Gastroesophageal sphincter (tissue), 4 donors: ENCODE data around the gene UNK. TPM values are rescaled to one million over a fixed set of nuclear protein-coding genes. Genes with fewer than 3 reads are reported as not detected.

Experiments
- ATAC-seq: fragments of 150-250 bp; one replicate; pipeline ENCODE4 v1.9.1; 2016; ENCODE audit warnings: mild to moderate bottlenecking, moderate library complexity
- H3K27ac ChIP-seq, 4 donors: fragments of 200-600 bp; sonication (generic) in 3 of 4; 1 replicate in 3 of 4; 2 replicates in 1 of 4; pipeline ENCODE4 v1.5.1; 2016 to 2019
- H3K27me3 ChIP-seq: fragments of 200-600 bp; sonication (generic); one replicate; pipeline ENCODE4 v1.5.1; 2019
- H3K36me3 ChIP-seq, 2 donors: fragments of 200-600 bp; sonication (generic); one replicate each; pipeline ENCODE4 v1.5.1; 2019; ENCODE audit warnings: control low read depth in 1 of 2
- H3K4me1 ChIP-seq, 3 donors: fragments of 200-600 bp; sonication (generic); 1 replicate in 2 of 3; 2 replicates in 1 of 3; pipeline ENCODE4 v1.5.1; 2016 to 2019; ENCODE audit warnings: control low read depth in 2 of 3
- H3K4me3 ChIP-seq, 2 donors: fragments of 200-600 bp; sonication (generic); one replicate each; pipeline ENCODE4 v1.5.1; 2019; ENCODE audit warnings: mild to moderate bottlenecking in 1 of 2, moderate library complexity in 1 of 2
- H3K9me3 ChIP-seq, 3 donors: fragments of 200-600 bp; sonication (generic); one replicate each; pipeline ENCODE4 v1.5.1; 2017 to 2019; ENCODE audit warnings: control low read depth in 2 of 3
- CTCF ChIP-seq, 4 experiments: fragments of 200-600 bp in 2 of 4; fragments of 450-650 bp in 2 of 4; sonication (generic) in 1 of 4; IDR thresholded peaks; one replicate each; pipeline ENCODE4 v1.5.1; 2017 to 2019; ENCODE audit warnings: antibody characterized with exemption in 4 of 4, mild to moderate bottlenecking in 2 of 4, moderate library complexity in 2 of 4
- EP300 ChIP-seq: sonication (generic); formaldehyde crosslinking; IDR thresholded peaks from one replicate; pipeline ENCODE4 v1.6.1; 2017; ENCODE audit warnings: antibody characterized with exemption, mild to moderate bottlenecking
- POLR2A ChIP-seq, 2 donors: fragments of 450-650 bp; IDR thresholded peaks; one replicate each; pipeline ENCODE4 v1.6.1; 2017; ENCODE audit warnings: antibody characterized with exemption in 2 of 2, mild to moderate bottlenecking in 2 of 2, moderate library complexity in 1 of 2
- POLR2AphosphoS5 ChIP-seq: sonication (generic); formaldehyde crosslinking; IDR thresholded peaks from one replicate; pipeline ENCODE4 v1.6.1; 2017; ENCODE audit warnings: antibody characterized with exemption
- WGBS, 2 donors: methylation state at CpG; one replicate each; pipeline ENCODE4 v1.1.5; 2018; ENCODE audit warnings: low coverage in 1 of 2; 5-methylcytosine and 5-hydroxymethylcytosine counted together
- total RNA-seq, 4 donors: library from RNA; depleted of rRNA; stranded (reverse); fragments of >200 nt; gene quantifications; one replicate each; pipeline ENCODE4 v1.1.0, GENCODE V29; 2016

Gene UNK
- total RNA-seq, 4 donors from 2014 or later, result 9.8 to 41.6 (median 21.0) TPM

GRCh38 chr17:75743625-75744206, 40.9 kb upstream of the UNK start:
- TF ChIP-seq POLR2A (IDR thresholded peaks at IDR 0.05), result no peak
- no peak for TF ChIP-seq POLR2AphosphoS5
- TF ChIP-seq EP300, result no peak
- TF ChIP-seq CTCF (IDR thresholded peaks at IDR 0.05), result no peak
- no peaks in the 10 kb centered on the region for H3K9me3 ChIP-seq
- H3K4me3 ChIP-seq, result no peak overlapping the region
- peaks cover 0 to 11% (median 0%) of the 10 kb centered on the region in 3 donors for H3K4me1 ChIP-seq
- no CpG with 5 or more reads among the region's 25 CpGs for WGBS, 2 donors
- H3K36me3 ChIP-seq, result peaks cover 0 to 49% of the 10 kb centered on the region in 2 donors
- ATAC-seq, result no peak
- H3K27ac ChIP-seq, result no peak overlapping the region
- no peaks in the 10 kb centered on the region for H3K27me3 ChIP-seq

DNA sequence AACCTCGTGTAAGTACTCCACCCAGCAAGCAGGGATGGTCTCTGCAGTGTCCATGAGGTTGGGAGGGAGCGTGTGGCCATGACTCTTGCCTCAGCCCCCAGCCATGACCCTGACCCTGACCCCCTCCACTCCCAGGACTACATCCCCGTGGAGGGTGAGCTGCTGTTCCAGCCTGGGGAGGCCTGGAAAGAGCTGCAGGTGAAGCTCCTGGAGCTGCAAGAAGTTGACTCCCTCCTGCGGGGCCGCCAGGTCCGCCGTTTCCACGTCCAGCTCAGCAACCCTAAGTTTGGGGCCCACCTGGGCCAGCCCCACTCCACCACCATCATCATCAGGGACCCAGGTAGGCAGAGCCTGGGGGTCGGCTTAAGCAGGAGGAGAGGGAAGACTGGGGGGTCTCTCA, 35.9 kb upstream of the UNK start:
- no CpG with 5 or more reads among the region's 9 CpGs for WGBS, 2 donors

GRCh38 chr17:75749545-75750389, 34.8 kb upstream of the UNK start:
- H3K4me3 ChIP-seq, result peak overlapping the region in 1 of 2 donors; percentile 0
- H3K27me3 ChIP-seq, result no peaks in the 10 kb centered on the region
- ATAC-seq, result peak; percentile 70
- H3K9me3 ChIP-seq, result no peaks in the 10 kb centered on the region
- TF ChIP-seq CTCF (IDR thresholded peaks at IDR 0.05) (peak in 3 of 4 experiments; percentile 92 to 95 (median 92)), EP300 (no peak)
- H3K27ac ChIP-seq, result peak overlapping the region in 2 of 4 donors; percentile 13 to 16
- peaks cover 0 to 51% of the 10 kb centered on the region in 2 donors for H3K36me3 ChIP-seq
- 47% methylated on average over 7 of the region's 20 CpGs; no CpG with 5 or more reads in 1 of the 2 donors for WGBS, 2 donors
- peaks cover 0 to 41% (median 10%) of the 10 kb centered on the region in 3 donors for H3K4me1 ChIP-seq

More for the DNA sequence above, 35.9 kb upstream of the UNK start:
- Histone ChIP-seq H3K9me3 (no peaks in the 10 kb centered on the region), H3K27ac (no peak overlapping the region), H3K27me3 (no peaks in the 10 kb centered on the region), H3K36me3 (peaks cover 0 to 48% of the 10 kb centered on the region in 2 donors), H3K4me3 (no peak overlapping the region), H3K4me1 (peaks cover 0 to 30% (median 0%) of the 10 kb centered on the region in 3 donors)
- TF ChIP-seq POLR2AphosphoS5 (no peak), EP300 (no peak), CTCF (IDR thresholded peaks at IDR 0.05) (no peak), POLR2A (IDR thresholded peaks at IDR 0.05) (no peak)
- no peak for ATAC-seq

GRCh38 chr17:75750661-75751423, 33.8 kb upstream of the UNK start:
- Histone ChIP-seq H3K36me3 (peaks cover 0 to 62% of the 10 kb centered on the region in 2 donors), H3K27me3 (no peaks in the 10 kb centered on the region), H3K9me3 (no peaks in the 10 kb centered on the region), H3K4me3 (no peak overlapping the region), H3K27ac (peak overlapping the region in 1 of 4 donors; percentile 13), H3K4me1 (peaks cover 0 to 49% (median 12%) of the 10 kb centered on the region in 3 donors)
- TF ChIP-seq EP300, result no peak
- no peak for TF ChIP-seq POLR2AphosphoS5
- no peak for TF ChIP-seq POLR2A (IDR thresholded peaks at IDR 0.05)
- WGBS, 2 donors, result 80% methylated on average over 1 of the region's 23 CpGs
- ATAC-seq, result no peak
